HCT116 (cell line): ENCODE measurements around the gene NKIRAS2. TPM values are rescaled to one million over a fixed set of nuclear protein-coding genes. Genes with fewer than 3 reads are reported as not detected.

Experiments used
- ATAC-seq: fragments of 200-7000 bp; cut with Tn5 transposase; 2 replicates; pipeline ENCODE4 v1.9.1; 2020; ENCODE audit warnings: mild to moderate bottlenecking, moderate library complexity
- BruUV-seq: library from RNA; stranded (reverse); fragments of 400-500 nt; replicated peaks from 2 replicates; lab custom pipeline; 2021; lab: Mats Ljungman, UMichigan
- CTCF ChIA-PET: fragments of 300-600 bp; sonication (Branson Sonifier 250); formaldehyde crosslinking; loops from one replicate; lab custom pipeline; 2021; ENCODE audit warnings: antibody characterized with exemption; lab: Charles Lee
- POLR2A ChIA-PET: fragments of 300-600, 350-600 bp; sonication (Branson Sonifier 250); formaldehyde crosslinking; loops from one replicate; lab custom pipeline; 2021; ENCODE audit warnings: antibody characterized with exemption; lab: Charles Lee
- RAD21 ChIA-PET, 2 experiments: fragments of 300-600 bp; sonication (Branson Sonifier 250); formaldehyde crosslinking; loops; one replicate each; lab custom pipeline; 2023; ENCODE audit warnings: low total read pairs in 2 of 2; ENCODE audit not compliant: uncharacterized antibody in 2 of 2, unreplicated experiment in 2 of 2, low non-redundant PET in 1 of 2; lab: Charles Lee
- DNase-seq: peaks from one replicate; pipeline ENCODE4 v3.0.0-alpha.2; 2010; ENCODE audit warnings: low read depth, low spot score
- H2AFZ ChIP-seq: fragments of 200-600 bp; shearing (Covaris generic), sonication (generic); 2 replicates; pipeline ENCODE4 v1.6.1; 2017; ENCODE audit warnings: low read depth, mixed run types, mixed read lengths, antibody characterized with exemption, low read length; ENCODE audit not compliant: poor library complexity, severe bottlenecking
- H3K27ac ChIP-seq: 2 replicates; pipeline ENCODE4 v1.5.1; 2012; ENCODE audit warnings: low read depth, low read length
- H3K27me3 ChIP-seq: fragments of 200-600 bp; sonication (generic); 2 replicates; pipeline ENCODE4 v1.6.1; 2016; ENCODE audit warnings: mixed run types, low read length, mixed read lengths; ENCODE audit not compliant: insufficient read depth
- H3K36me3 ChIP-seq, 2 experiments: fragments of 200-500 bp in 1 of 2; fragments of 200-600 bp in 1 of 2; sonication (Bioruptor generic) in 1 of 2; sonication (generic) in 1 of 2; 2 replicates each; pipeline versions ENCODE4 v1.5.1 to v1.6.1; 2014 to 2016; ENCODE audit warnings: low read length in 2 of 2, inconsistent platforms in 1 of 2, mixed read lengths in 1 of 2, mixed run types in 1 of 2; ENCODE audit not compliant: insufficient read depth in 2 of 2, control insufficient read depth in 1 of 2
- H3K4me1 ChIP-seq, 2 experiments: fragments of 200-600 bp in 1 of 2; sonication (generic) in 1 of 2; 2 replicates each; pipeline versions ENCODE4 v1.5.1 to v1.6.1; 2012 to 2017; ENCODE audit warnings: low read length in 2 of 2, inconsistent platforms in 1 of 2, mild to moderate bottlenecking in 1 of 2, mixed read lengths in 1 of 2, mixed run types in 1 of 2, moderate library complexity in 1 of 2; ENCODE audit not compliant: insufficient read depth in 2 of 2, control insufficient read depth in 1 of 2
- H3K4me2 ChIP-seq: fragments of 200-600 bp; sonication (generic); 2 replicates; pipeline ENCODE4 v1.6.1; 2017; ENCODE audit warnings: mixed run types, low read length, mixed read lengths
- H3K4me3 ChIP-seq, 2 experiments: fragments of 200-600 bp in 1 of 2; sonication (generic) in 1 of 2; replicated peaks in 1 of 2; 2 replicates each; pipeline ENCODE4 v1.5.1; 2011 to 2016; ENCODE audit warnings: low read length in 2 of 2, control low read depth in 1 of 2, low read depth in 1 of 2, mild to moderate bottlenecking in 1 of 2, mixed read lengths in 1 of 2, mixed run types in 1 of 2
- H3K79me2 ChIP-seq: fragments of 200-600 bp; sonication (generic); 2 replicates; pipeline ENCODE4 v1.6.1; 2017; ENCODE audit warnings: mild to moderate bottlenecking, mixed run types, low read length, moderate library complexity, mixed read lengths; ENCODE audit not compliant: insufficient read depth
- H3K9ac ChIP-seq: fragments of 200-600 bp; sonication (generic); 2 replicates; pipeline ENCODE4 v1.6.1; 2016; ENCODE audit warnings: low read length, mixed read lengths
- H3K9me2 ChIP-seq: fragments of 200-600 bp; sonication (generic), shearing (Covaris generic); 2 replicates; pipeline ENCODE4 v1.6.1; 2017; ENCODE audit warnings: mixed run types, mild to moderate bottlenecking, moderate library complexity; ENCODE audit not compliant: insufficient read depth
- H3K9me3 ChIP-seq, 2 experiments: fragments of 200-500 bp in 1 of 2; fragments of 200-600 bp in 1 of 2; sonication (Bioruptor generic) in 1 of 2; sonication (generic) in 1 of 2; 2 replicates each; pipeline ENCODE4 v1.6.1; 2014 to 2017; ENCODE audit warnings: low read length in 2 of 2, mixed read lengths in 2 of 2, inconsistent platforms in 1 of 2, low read depth in 1 of 2, mild to moderate bottlenecking in 1 of 2, mixed run types in 1 of 2, moderate library complexity in 1 of 2; ENCODE audit not compliant: control insufficient read depth in 1 of 2, insufficient read depth in 1 of 2
- H4K20me1 ChIP-seq: fragments of 200-600 bp; sonication (generic), shearing (Covaris generic); 2 replicates; pipeline ENCODE4 v1.6.1; 2017; ENCODE audit warnings: mixed run types, mild to moderate bottlenecking, moderate library complexity; ENCODE audit not compliant: insufficient read depth
- CBX3 ChIP-seq: IDR thresholded peaks from 2 replicates; pipeline ENCODE4 v1.6.1; 2012; ENCODE audit warnings: low read depth
- CEBPB ChIP-seq: IDR thresholded peaks from 2 replicates; pipeline ENCODE4 v1.6.1; 2012; ENCODE audit warnings: low read depth
- EGR1 ChIP-seq: IDR thresholded peaks from 2 replicates; pipeline ENCODE4 v1.6.1; 2012; ENCODE audit warnings: low read depth
- EZH2 ChIP-seq: fragments of 200-600 bp; sonication (generic); IDR thresholded peaks from 2 replicates; pipeline ENCODE4 v1.6.1; 2017; ENCODE audit warnings: antibody characterized with exemption, mixed run types
- EZH2phosphoT487 ChIP-seq: fragments of 200-600 bp; IDR thresholded peaks from 2 replicates; pipeline ENCODE4 v1.6.1; 2018; ENCODE audit warnings: antibody characterized with exemption, borderline replicate concordance
- FOSL1 ChIP-seq: IDR thresholded peaks from 2 replicates; pipeline ENCODE4 v1.6.1; 2012; ENCODE audit warnings: low read depth
- JUND ChIP-seq: IDR thresholded peaks from 2 replicates; pipeline ENCODE4 v1.6.1; 2012
- POLR2A ChIP-seq: IDR thresholded peaks from 2 replicates; pipeline ENCODE4 v1.7.0; 2011; ENCODE audit warnings: borderline replicate concordance; ENCODE audit not compliant: insufficient read depth, insufficient read length; ENCODE audit errors: extremely low read depth
- POLR2AphosphoS5 ChIP-seq: IDR thresholded peaks from 2 replicates; pipeline ENCODE4 v1.6.1; 2011; ENCODE audit warnings: mild to moderate bottlenecking, low read depth, low read length, moderate library complexity
- RAD21 ChIP-seq: IDR thresholded peaks from 2 replicates; pipeline ENCODE4 v1.6.1; 2012; ENCODE audit warnings: low read depth, mild to moderate bottlenecking
- REST ChIP-seq: IDR thresholded peaks from 2 replicates; pipeline ENCODE4 v1.6.1; 2012; ENCODE audit warnings: low read depth
- SIN3A ChIP-seq: IDR thresholded peaks from 2 replicates; pipeline ENCODE4 v1.6.1; 2012; ENCODE audit warnings: low read depth
- SP1 ChIP-seq: IDR thresholded peaks from 2 replicates; pipeline ENCODE4 v1.6.1; 2012; ENCODE audit warnings: low read depth
- TCF7L2 ChIP-seq: IDR thresholded peaks from 2 replicates; pipeline ENCODE4 v1.7.0; 2011; ENCODE audit warnings: borderline replicate concordance, inconsistent platforms; ENCODE audit not compliant: insufficient read depth, insufficient read length; ENCODE audit errors: extremely low read depth
- YY1 ChIP-seq: IDR thresholded peaks from 2 replicates; pipeline ENCODE4 v1.6.1; 2011; ENCODE audit warnings: low read length, low read depth, moderate library complexity, mild to moderate bottlenecking; ENCODE audit not compliant: insufficient replicate concordance; ENCODE audit errors: extremely low read depth
- ZFX ChIP-seq: fragments of 450-650 bp; IDR thresholded peaks from 2 replicates; pipeline ENCODE4 v1.6.1; 2017
- ZNF274 ChIP-seq: fragments of 200-500 bp; sonication (Bioruptor generic); IDR thresholded peaks from 2 replicates; pipeline ENCODE4 v1.6.1; 2014; ENCODE audit warnings: mild to moderate bottlenecking, low read depth, low read length, inconsistent platforms
- intact Hi-C: fragments of 100-400 bp; cut with micrococcal nuclease; formaldehyde crosslinking; loops from 2 replicates; pipeline ENCODE4 v1.10.0; 2022
- total RNA-seq: library from RNA; stranded (reverse); gene quantifications from one replicate; pipeline ENCODE4 v1.2.1, GENCODE V29; 2021; ENCODE audit not compliant: unreplicated experiment
- TF ChIP-seq, protein P1 (sequence below): IDR thresholded peaks from 2 replicates; pipeline ENCODE4 v1.6.1; 2012
- TF ChIP-seq, protein P2 (sequence below), 3 experiments: fragments of 200-600 bp in 1 of 3; sonication (generic) in 1 of 3; IDR thresholded peaks in 2 of 3; conservative IDR thresholded peaks in 1 of 3; 2 replicates each; pipeline ENCODE4 v1.5.1; 2012 to 2017; ENCODE audit warnings: low read depth in 2 of 3, low read length in 2 of 3, antibody characterized with exemption in 1 of 3, borderline replicate concordance in 1 of 3, control low read depth in 1 of 3, mild to moderate bottlenecking in 1 of 3, mixed read lengths in 1 of 3, mixed run types in 1 of 3, moderate library complexity in 1 of 3; ENCODE audit not compliant: insufficient read depth in 1 of 3
- TF ChIP-seq, protein P3 (sequence below): IDR thresholded peaks from 2 replicates; pipeline ENCODE4 v1.6.1; 2012

NKIRAS2 gene
- total RNA-seq, 1 experiment from 2014 or later: 26.4 TPM

GRCh38 chr17:42026857-42027589 lies 7.1 kb downstream of the NKIRAS2 start:
- no peaks in the 10 kb centered on the region for H3K27me3 ChIP-seq
- no TSS peak for BruUV-seq
- H3K36me3 ChIP-seq: peaks cover 7 to 9% of the 10 kb centered on the region in 2 experiments; a peak in 2 of 4 replicates
- peaks cover 15 to 32% of the 10 kb centered on the region in 2 experiments for H3K4me1 ChIP-seq
- H2AFZ ChIP-seq: no peak overlapping the region
- no peak for ATAC-seq
- no peak for DNase-seq
- RAD21 ChIA-PET: no interaction called here
- POLR2A ChIA-PET: interaction anchor here (0.7 to 1.2 kb wide), 2 partner anchors 9 to 305 kb away, joined by 3 read pairs; partner anchors contain the start of gene DNAJC7
- H3K79me2 ChIP-seq: no peaks in the 10 kb centered on the region
- TF ChIP-seq CEBPB (no peak), SP1 (no peak), POLR2A (no peak), POLR2AphosphoS5 (no peak), REST (no peak), EGR1 (no peak), EZH2 (no peak), ZNF274 (no peak), FOSL1 (no peak), JUND (no peak), CBX3 (no peak), TCF7L2 (no peak), YY1 (no peak), SIN3A (no peak), EZH2phosphoT487 (no peak), ZFX (no peak), RAD21 (no peak)
- TF ChIP-seq, protein P1, sequence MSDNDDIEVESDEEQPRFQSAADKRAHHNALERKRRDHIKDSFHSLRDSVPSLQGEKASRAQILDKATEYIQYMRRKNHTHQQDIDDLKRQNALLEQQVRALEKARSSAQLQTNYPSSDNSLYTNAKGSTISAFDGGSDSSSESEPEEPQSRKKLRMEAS: no peak
- TF ChIP-seq, protein P2, sequence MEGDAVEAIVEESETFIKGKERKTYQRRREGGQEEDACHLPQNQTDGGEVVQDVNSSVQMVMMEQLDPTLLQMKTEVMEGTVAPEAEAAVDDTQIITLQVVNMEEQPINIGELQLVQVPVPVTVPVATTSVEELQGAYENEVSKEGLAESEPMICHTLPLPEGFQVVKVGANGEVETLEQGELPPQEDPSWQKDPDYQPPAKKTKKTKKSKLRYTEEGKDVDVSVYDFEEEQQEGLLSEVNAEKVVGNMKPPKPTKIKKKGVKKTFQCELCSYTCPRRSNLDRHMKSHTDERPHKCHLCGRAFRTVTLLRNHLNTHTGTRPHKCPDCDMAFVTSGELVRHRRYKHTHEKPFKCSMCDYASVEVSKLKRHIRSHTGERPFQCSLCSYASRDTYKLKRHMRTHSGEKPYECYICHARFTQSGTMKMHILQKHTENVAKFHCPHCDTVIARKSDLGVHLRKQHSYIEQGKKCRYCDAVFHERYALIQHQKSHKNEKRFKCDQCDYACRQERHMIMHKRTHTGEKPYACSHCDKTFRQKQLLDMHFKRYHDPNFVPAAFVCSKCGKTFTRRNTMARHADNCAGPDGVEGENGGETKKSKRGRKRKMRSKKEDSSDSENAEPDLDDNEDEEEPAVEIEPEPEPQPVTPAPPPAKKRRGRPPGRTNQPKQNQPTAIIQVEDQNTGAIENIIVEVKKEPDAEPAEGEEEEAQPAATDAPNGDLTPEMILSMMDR (IDR thresholded peaks at IDR 0.05 in 2 of 3, conservative IDR thresholded peaks at IDR 0.05 in 1 of 3; ENCODE audit: borderline replicate concordance in 1 of 3, insufficient read depth in 1 of 3, low read depth in 2 of 3, low read length in 2 of 3): no peak
- TF ChIP-seq, protein P3, sequence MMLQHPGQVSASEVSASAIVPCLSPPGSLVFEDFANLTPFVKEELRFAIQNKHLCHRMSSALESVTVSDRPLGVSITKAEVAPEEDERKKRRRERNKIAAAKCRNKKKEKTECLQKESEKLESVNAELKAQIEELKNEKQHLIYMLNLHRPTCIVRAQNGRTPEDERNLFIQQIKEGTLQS: no peak
- intact Hi-C loops: loop anchor here (10.0 kb wide), 1 partner anchor 498 kb away; no protein-coding TSS in a partner anchor
- no peaks in the 10 kb centered on the region for H4K20me1 ChIP-seq
- H3K9me3 ChIP-seq: no peaks in the 10 kb centered on the region
- H3K4me2 ChIP-seq: no peak overlapping the region
- no peak overlapping the region for H3K27ac ChIP-seq
- CTCF ChIA-PET: interaction anchor here (0.6 to 3.7 kb wide), 3 partner anchors 61 to 500 kb away, joined by 4 to 15 read pairs (median 15); partner anchors contain the start of gene CNP
- H3K4me3 ChIP-seq: no peak overlapping the region
- H3K9ac ChIP-seq: no peak overlapping the region
- H3K9me2 ChIP-seq: no peaks in the 10 kb centered on the region
